ENCODE data around the gene VWA5B1.

Gene VWA5B1

GRCh38 chr1:20307026-20307425 is 16.4 kb downstream of the VWA5B1 start:
- no peaks in the 10 kb centered on the region for H3K27me3 ChIP-seq

GRCh38 chr1:20308569-20308968 is 17.9 kb downstream of the VWA5B1 start:
- no peak for TF ChIP-seq Cebpa-rat (IDR thresholded peaks at IDR 0.05)
- no peak overlapping the region for H3K9ac ChIP-seq
- H3K36me3 ChIP-seq: no peaks in the 10 kb centered on the region
- no peaks in the 10 kb centered on the region for H4K20me1 ChIP-seq
- H3K4me1 ChIP-seq: no peaks in the 10 kb centered on the region
- H3K27me3 ChIP-seq: no peaks in the 10 kb centered on the region
- H3K27ac ChIP-seq: no peak overlapping the region
- H3K4me3 ChIP-seq: no peak overlapping the region
- no peak overlapping the region for H3K4me2 ChIP-seq
- no peaks in the 10 kb centered on the region for H3K9me3 ChIP-seq

More at GRCh38 chr1:20307026-20307425, 16.4 kb downstream of the VWA5B1 start:
- no peaks in the 10 kb centered on the region for H3K9me3 ChIP-seq
- TF ChIP-seq Cebpa-rat (IDR thresholded peaks at IDR 0.05): no peak
- H3K9ac ChIP-seq: no peak overlapping the region
- H3K4me1 ChIP-seq: no peaks in the 10 kb centered on the region
- H3K36me3 ChIP-seq: no peaks in the 10 kb centered on the region
- H3K4me3 ChIP-seq: no peak overlapping the region
- no peak overlapping the region for H3K27ac ChIP-seq
- no peaks in the 10 kb centered on the region for H4K20me1 ChIP-seq
- H3K4me2 ChIP-seq: no peak overlapping the region

- H3K9me3 ChIP-seq: no peaks in the 10 kb centered on the region
- H3K36me3 ChIP-seq: no peaks in the 10 kb centered on the region
- H3K4me2 ChIP-seq: no peak overlapping the region
- no peak for TF ChIP-seq Cebpa-rat (IDR thresholded peaks at IDR 0.05)
- no peak overlapping the region for H3K4me3 ChIP-seq
- no peak overlapping the region for H3K27ac ChIP-seq
- no peaks in the 10 kb centered on the region for H3K27me3 ChIP-seq
- H3K9ac ChIP-seq: no peak overlapping the region
- no peaks in the 10 kb centered on the region for H3K4me1 ChIP-seq
- no peaks in the 10 kb centered on the region for H4K20me1 ChIP-seq
Measured at GRCh38 chr1:20311289-20311688, 20.6 kb downstream of the VWA5B1 start.

- Histone ChIP-seq H3K4me2 (no peak overlapping the region), H3K27ac (no peak overlapping the region), H3K9me3 (no peaks in the 10 kb centered on the region), H3K4me1 (no peaks in the 10 kb centered on the region), H3K36me3 (no peaks in the 10 kb centered on the region), H3K4me3 (no peak overlapping the region), H4K20me1 (no peaks in the 10 kb centered on the region), H3K9ac (no peak overlapping the region), H3K27me3 (no peaks in the 10 kb centered on the region)
- no peak for TF ChIP-seq Cebpa-rat (IDR thresholded peaks at IDR 0.05)
Measured at GRCh38 chr1:20312310-20312709, 21.6 kb downstream of the VWA5B1 start.

- H3K9ac ChIP-seq: no peak overlapping the region
- H3K4me3 ChIP-seq: no peak overlapping the region
- H3K4me1 ChIP-seq: no peaks in the 10 kb centered on the region
- no peak overlapping the region for H3K4me2 ChIP-seq
- H3K27ac ChIP-seq: no peak overlapping the region
- H3K36me3 ChIP-seq: no peaks in the 10 kb centered on the region
- H3K27me3 ChIP-seq: no peaks in the 10 kb centered on the region
- H4K20me1 ChIP-seq: no peaks in the 10 kb centered on the region
- H3K9me3 ChIP-seq: no peaks in the 10 kb centered on the region
- TF ChIP-seq Cebpa-rat (IDR thresholded peaks at IDR 0.05): no peak
Measured at GRCh38 chr1:20312818-20313217, 22.1 kb downstream of the VWA5B1 start.

GRCh38 chr1:20317471-20317870 is 26.8 kb downstream of the VWA5B1 start:
- Histone ChIP-seq H3K4me2 (no peak overlapping the region), H3K36me3 (no peaks in the 10 kb centered on the region), H3K4me3 (no peak overlapping the region), H3K9ac (no peak overlapping the region), H4K20me1 (no peaks in the 10 kb centered on the region), H3K27me3 (0 out of 2 replicates have a peak, but pooled peaks cover 2% of the 10 kb centered on the region), H3K27ac (no peak overlapping the region), H3K9me3 (no peaks in the 10 kb centered on the region), H3K4me1 (peaks cover 9% of the 10 kb centered on the region)
- TF ChIP-seq Cebpa-rat (IDR thresholded peaks at IDR 0.05): no peak

- H4K20me1 ChIP-seq: no peaks in the 10 kb centered on the region
- no peaks in the 10 kb centered on the region for H3K36me3 ChIP-seq
- H3K9ac ChIP-seq: no peak overlapping the region
- H3K27ac ChIP-seq: no peak overlapping the region
- H3K4me1 ChIP-seq: peaks cover 15% of the 10 kb centered on the region
- no peaks in the 10 kb centered on the region for H3K9me3 ChIP-seq
- H3K4me2 ChIP-seq: no peak overlapping the region
- no peak overlapping the region for H3K4me3 ChIP-seq
- H3K27me3 ChIP-seq: 0 out of 2 replicates have a peak, but pooled peaks cover 2% of the 10 kb centered on the region
- TF ChIP-seq Cebpa-rat (IDR thresholded peaks at IDR 0.05): no peak
Measured at GRCh38 chr1:20318521-20318920, 27.8 kb downstream of the VWA5B1 start.

- H3K27me3 ChIP-seq: 0 out of 2 replicates have a peak, but pooled peaks cover 2% of the 10 kb centered on the region
- no peaks in the 10 kb centered on the region for H3K9me3 ChIP-seq
- no peak overlapping the region for H3K27ac ChIP-seq
- H4K20me1 ChIP-seq: no peaks in the 10 kb centered on the region
- H3K4me3 ChIP-seq: no peak overlapping the region
- TF ChIP-seq Cebpa-rat (IDR thresholded peaks at IDR 0.05): no peak
- H3K4me1 ChIP-seq: peaks cover 15% of the 10 kb centered on the region
- no peaks in the 10 kb centered on the region for H3K36me3 ChIP-seq
- no peak overlapping the region for H3K9ac ChIP-seq
- no peak overlapping the region for H3K4me2 ChIP-seq
Measured at GRCh38 chr1:20318971-20319370, 28.3 kb downstream of the VWA5B1 start.

- Histone ChIP-seq H3K36me3 (no peaks in the 10 kb centered on the region), H3K9me3 (no peaks in the 10 kb centered on the region), H3K4me1 (peaks cover 15% of the 10 kb centered on the region), H3K4me3 (no peak overlapping the region), H3K4me2 (no peak overlapping the region), H3K27me3 (0 out of 2 replicates have a peak, but pooled peaks cover 2% of the 10 kb centered on the region), H3K27ac (no peak overlapping the region), H3K9ac (no peak overlapping the region), H4K20me1 (no peaks in the 10 kb centered on the region)
- TF ChIP-seq Cebpa-rat (IDR thresholded peaks at IDR 0.05): no peak
Measured at GRCh38 chr1:20319456-20320220, 29.0 kb downstream of the VWA5B1 start.

- TF ChIP-seq Cebpa-rat (IDR thresholded peaks at IDR 0.05): no peak
- H3K4me2 ChIP-seq: no peak overlapping the region
- no peak overlapping the region for H3K27ac ChIP-seq
- no peaks in the 10 kb centered on the region for H4K20me1 ChIP-seq
- peaks cover 15% of the 10 kb centered on the region for H3K4me1 ChIP-seq
- no peak overlapping the region for H3K9ac ChIP-seq
- no peaks in the 10 kb centered on the region for H3K36me3 ChIP-seq
- H3K4me3 ChIP-seq: no peak overlapping the region
- H3K9me3 ChIP-seq: no peaks in the 10 kb centered on the region
- 0 out of 2 replicates have a peak, but pooled peaks cover 2% of the 10 kb centered on the region for H3K27me3 ChIP-seq
Measured at GRCh38 chr1:20320704-20321103, 30.0 kb downstream of the VWA5B1 start.

Measured in BLaER1 (cell line).